GM13976 (cell line): ENCODE data around the gene NDUFB3.

Experiments used
- DNase-seq: peaks from one replicate; pipeline ENCODE4 v3.0.0; 2012; ENCODE audit warnings: low spot score
- in situ Hi-C: fragments of 300-500 bp; cut with MboI; formaldehyde crosslinking; loops from one replicate; pipeline ENCODE4 v1.12.0; 2022; ENCODE audit warnings: low sequenced_read_pairs, mixed read lengths, inconsistent platforms; ENCODE audit not compliant: unreplicated experiment
- TF ChIP-seq, protein P1 (sequence below): IDR thresholded peaks from 2 replicates; pipeline ENCODE4 v1.5.1; 2012; ENCODE audit warnings: borderline replicate concordance, mild to moderate bottlenecking; ENCODE audit not compliant: insufficient read depth; ENCODE audit errors: extremely low read depth, missing control alignments, control extremely low read depth

NDUFB3 gene

GRCh38 chr2:201118121-201118960 lies 46.5 kb downstream of the NDUFB3 start:
- in situ Hi-C loops = no loop called here
- TF ChIP-seq, protein P1, sequence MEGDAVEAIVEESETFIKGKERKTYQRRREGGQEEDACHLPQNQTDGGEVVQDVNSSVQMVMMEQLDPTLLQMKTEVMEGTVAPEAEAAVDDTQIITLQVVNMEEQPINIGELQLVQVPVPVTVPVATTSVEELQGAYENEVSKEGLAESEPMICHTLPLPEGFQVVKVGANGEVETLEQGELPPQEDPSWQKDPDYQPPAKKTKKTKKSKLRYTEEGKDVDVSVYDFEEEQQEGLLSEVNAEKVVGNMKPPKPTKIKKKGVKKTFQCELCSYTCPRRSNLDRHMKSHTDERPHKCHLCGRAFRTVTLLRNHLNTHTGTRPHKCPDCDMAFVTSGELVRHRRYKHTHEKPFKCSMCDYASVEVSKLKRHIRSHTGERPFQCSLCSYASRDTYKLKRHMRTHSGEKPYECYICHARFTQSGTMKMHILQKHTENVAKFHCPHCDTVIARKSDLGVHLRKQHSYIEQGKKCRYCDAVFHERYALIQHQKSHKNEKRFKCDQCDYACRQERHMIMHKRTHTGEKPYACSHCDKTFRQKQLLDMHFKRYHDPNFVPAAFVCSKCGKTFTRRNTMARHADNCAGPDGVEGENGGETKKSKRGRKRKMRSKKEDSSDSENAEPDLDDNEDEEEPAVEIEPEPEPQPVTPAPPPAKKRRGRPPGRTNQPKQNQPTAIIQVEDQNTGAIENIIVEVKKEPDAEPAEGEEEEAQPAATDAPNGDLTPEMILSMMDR = peak; percentile 26
- peak; percentile 76 for DNase-seq

- TF ChIP-seq, protein P1 = no peak
- no peak for DNase-seq
- in situ Hi-C loops = no loop called here
Observed at GRCh38 chr2:201118961-201119854, 47.4 kb downstream of the NDUFB3 start.

- in situ Hi-C loops = no loop called here
Observed at GRCh38 chr2:201122276-201122675, 50.5 kb downstream of the NDUFB3 start.

DNA sequence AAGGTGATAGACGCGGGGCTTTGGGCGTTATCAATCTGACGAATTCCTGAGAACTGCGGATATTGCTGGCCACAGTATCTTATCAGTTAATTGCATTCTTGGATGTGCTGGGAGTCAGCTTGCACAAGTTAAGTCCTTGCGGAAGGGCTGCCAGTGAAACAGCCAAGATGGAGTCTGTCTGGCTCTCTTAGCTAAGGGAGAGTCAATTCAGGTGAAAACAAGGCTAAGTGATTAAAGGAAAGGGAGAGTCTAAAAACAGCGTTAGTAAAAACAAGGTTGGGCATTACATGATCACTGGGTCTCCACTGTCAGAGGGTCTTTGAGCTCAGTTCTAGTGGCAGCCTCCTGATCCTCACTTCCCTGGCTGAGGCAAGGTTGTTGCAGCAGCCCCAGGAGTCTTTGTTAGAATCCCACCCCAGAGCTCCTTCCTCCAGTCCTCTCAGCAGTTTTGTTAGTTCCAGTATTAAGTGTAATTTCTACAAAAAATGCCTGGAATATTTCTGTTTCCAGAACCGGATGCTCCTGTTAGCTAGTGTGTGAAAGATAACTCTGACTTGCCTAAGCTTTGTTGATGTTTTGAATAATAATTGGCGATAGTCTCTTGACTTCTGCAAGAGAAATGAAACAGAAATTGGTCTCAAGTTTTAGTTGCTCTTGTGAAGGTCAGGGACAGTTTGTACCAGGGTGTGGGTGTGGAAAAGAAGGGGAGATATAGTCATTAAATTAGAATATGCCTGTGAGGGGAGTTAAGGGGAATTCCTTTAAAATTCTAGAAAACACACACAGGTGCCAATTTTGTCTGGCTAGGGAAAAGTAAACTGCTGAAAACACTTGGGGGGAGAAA lies 54.7 kb downstream of the NDUFB3 start:
- TF ChIP-seq, protein P1 = no peak
- no peak for DNase-seq
- in situ Hi-C loops = no loop called here

More at GRCh38 chr2:201122276-201122675, 50.5 kb downstream of the NDUFB3 start:
- TF ChIP-seq, protein P1 = no peak
- DNase-seq = no peak

- in situ Hi-C loops = no loop called here
Observed at GRCh38 chr2:201127152-201127511, 55.3 kb downstream of the NDUFB3 start.

More at GRCh38 chr2:201127152-201127511, 55.3 kb downstream of the NDUFB3 start:
- no peak for DNase-seq
- TF ChIP-seq, protein P1 = no peak
